Type B pancreatic cell (in vitro differentiated cells): ENCODE results near the gene LAMTOR1. TPM values are rescaled to one million over a fixed set of nuclear protein-coding genes. Genes with fewer than 3 reads are reported as not detected.

Experiments used
- DNase-seq: peaks from one replicate; pipeline ENCODE4 v3.0.0; 2021; ENCODE audit warnings: mixed read lengths; ENCODE audit not compliant: unreplicated experiment; ENCODE audit errors: extremely low spot score
- H3K27ac Mint-ChIP-seq: 2 replicates; pipeline ENCODE4 v1.8.0; 2021; ENCODE audit warnings: mild to moderate bottlenecking, mixed read lengths
- H3K27me3 Mint-ChIP-seq: 2 replicates; pipeline ENCODE4 v1.8.0; 2021; ENCODE audit warnings: mixed read lengths
- H3K36me3 Mint-ChIP-seq: 2 replicates; pipeline ENCODE4 v1.8.0; 2021; ENCODE audit warnings: mixed read lengths
- H3K4me1 Mint-ChIP-seq: one replicate; pipeline ENCODE4 v1.8.0; 2021; ENCODE audit warnings: mixed read lengths; ENCODE audit not compliant: unreplicated experiment
- H3K4me3 Mint-ChIP-seq: 2 replicates; pipeline ENCODE4 v1.8.0; 2021; ENCODE audit warnings: mild to moderate bottlenecking, mixed read lengths
- H3K9me3 Mint-ChIP-seq: 2 replicates; pipeline ENCODE4 v1.8.0; 2021; ENCODE audit warnings: mixed read lengths
- total RNA-seq: library from RNA; stranded (reverse); gene quantifications from 2 replicates; pipeline ENCODE4 v1.2.1, GENCODE V29; 2021; ENCODE audit warnings: low replicate concordance
- TF ChIP-seq, protein P1 (sequence below): fragments of 200-600 bp; sonication (generic); conservative IDR thresholded peaks from 2 replicates; pipeline ENCODE4 v1.5.0; 2021; ENCODE audit warnings: antibody characterized with exemption, mild to moderate bottlenecking

LAMTOR1 gene
- total RNA-seq, 1 donor from 2014 or later = 73.0 TPM

DNA sequence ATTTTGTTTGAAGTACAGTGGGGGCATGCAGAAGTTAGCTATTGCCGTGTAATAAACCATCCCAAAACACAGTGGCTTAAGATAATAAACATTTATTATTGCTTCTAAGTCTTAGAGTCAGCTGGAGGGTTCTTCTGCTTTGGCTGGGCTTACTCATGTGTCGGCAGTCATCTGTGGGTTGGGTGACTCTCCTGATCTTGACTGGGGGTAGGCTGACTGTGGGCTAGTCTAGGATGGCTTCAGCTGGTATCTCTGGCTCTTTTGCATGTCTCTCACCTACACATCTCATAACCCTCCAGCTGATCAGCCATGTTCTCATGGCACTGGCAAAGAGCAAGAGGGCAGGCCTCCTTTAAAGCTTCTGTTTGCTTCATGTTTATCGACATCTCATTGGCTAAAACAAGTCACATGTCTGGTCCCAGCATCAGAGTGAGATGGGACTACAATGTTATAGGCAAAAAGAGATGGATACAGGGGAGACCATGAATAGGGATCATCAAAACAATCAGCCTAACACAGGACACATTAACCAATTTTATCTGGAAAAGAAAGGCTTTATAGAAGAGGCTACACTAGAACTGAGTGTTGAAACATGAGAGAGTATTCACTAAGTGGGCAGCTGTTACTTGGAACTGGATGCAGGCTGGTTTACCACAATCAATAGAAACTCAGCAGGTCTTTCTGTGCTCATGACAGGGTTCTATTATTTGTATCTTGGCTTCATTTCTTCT lies 17.3 kb downstream of the LAMTOR1 start:
- no peak overlapping the region for H3K27ac Mint-ChIP-seq
- peaks cover 26% of the 10 kb centered on the region for H3K4me1 Mint-ChIP-seq
- peaks cover 7% of the 10 kb centered on the region for H3K36me3 Mint-ChIP-seq
- H3K9me3 Mint-ChIP-seq = peaks cover 2% of the 10 kb centered on the region
- H3K4me3 Mint-ChIP-seq = no peak overlapping the region
- no peaks in the 10 kb centered on the region for H3K27me3 Mint-ChIP-seq
- TF ChIP-seq, protein P1, sequence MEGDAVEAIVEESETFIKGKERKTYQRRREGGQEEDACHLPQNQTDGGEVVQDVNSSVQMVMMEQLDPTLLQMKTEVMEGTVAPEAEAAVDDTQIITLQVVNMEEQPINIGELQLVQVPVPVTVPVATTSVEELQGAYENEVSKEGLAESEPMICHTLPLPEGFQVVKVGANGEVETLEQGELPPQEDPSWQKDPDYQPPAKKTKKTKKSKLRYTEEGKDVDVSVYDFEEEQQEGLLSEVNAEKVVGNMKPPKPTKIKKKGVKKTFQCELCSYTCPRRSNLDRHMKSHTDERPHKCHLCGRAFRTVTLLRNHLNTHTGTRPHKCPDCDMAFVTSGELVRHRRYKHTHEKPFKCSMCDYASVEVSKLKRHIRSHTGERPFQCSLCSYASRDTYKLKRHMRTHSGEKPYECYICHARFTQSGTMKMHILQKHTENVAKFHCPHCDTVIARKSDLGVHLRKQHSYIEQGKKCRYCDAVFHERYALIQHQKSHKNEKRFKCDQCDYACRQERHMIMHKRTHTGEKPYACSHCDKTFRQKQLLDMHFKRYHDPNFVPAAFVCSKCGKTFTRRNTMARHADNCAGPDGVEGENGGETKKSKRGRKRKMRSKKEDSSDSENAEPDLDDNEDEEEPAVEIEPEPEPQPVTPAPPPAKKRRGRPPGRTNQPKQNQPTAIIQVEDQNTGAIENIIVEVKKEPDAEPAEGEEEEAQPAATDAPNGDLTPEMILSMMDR = no peak
- no peak for DNase-seq

DNA sequence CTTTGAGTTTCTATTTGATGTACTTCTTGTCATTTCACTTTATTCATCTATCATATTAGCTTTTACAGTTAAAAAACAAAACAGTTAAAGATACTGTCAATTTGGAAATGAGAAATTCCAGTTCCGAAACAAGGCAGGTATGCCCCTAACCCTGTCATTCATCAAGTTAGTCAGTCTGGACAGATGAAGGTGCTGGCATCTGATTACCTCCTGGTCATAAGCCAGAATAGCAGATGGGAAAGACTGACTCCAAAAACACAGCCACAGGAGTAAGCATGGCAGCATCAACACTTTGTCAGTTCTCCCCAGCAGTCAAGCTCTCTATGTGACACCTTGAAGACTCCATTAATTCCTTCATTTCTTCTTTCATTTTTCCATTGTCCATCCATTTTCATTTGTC lies 18.1 kb downstream of the LAMTOR1 start:
- Mint-ChIP-seq H3K4me1 (peaks cover 30% of the 10 kb centered on the region), H3K9me3 (peaks cover 4% of the 10 kb centered on the region), H3K27me3 (no peaks in the 10 kb centered on the region), H3K27ac (no peak overlapping the region), H3K36me3 (peaks cover 7% of the 10 kb centered on the region), H3K4me3 (no peak overlapping the region)
- TF ChIP-seq, protein P1 = no peak
- DNase-seq = no peak

DNA sequence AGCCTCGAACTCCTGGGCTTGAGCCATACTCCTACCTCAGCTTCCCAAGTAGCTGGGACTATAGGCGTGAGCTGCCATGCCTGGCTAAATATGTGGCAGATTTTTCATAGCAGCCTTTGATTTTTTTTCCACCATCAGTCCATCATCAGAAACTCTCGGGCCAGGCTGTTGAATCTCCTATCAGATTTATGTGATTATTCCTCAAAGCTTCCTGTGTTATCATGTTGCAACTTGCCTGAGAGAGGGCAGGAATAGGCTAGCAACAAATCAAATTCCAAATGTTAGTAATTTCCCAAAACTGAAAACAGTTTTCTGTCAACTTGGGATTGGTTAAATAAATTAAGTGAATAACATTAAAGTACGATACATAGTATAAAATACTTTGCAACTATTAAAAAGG lies 19.0 kb downstream of the LAMTOR1 start:
- H3K27me3 Mint-ChIP-seq = no peaks in the 10 kb centered on the region
- TF ChIP-seq, protein P1 = no peak
- peaks cover 30% of the 10 kb centered on the region for H3K4me1 Mint-ChIP-seq
- H3K9me3 Mint-ChIP-seq = peaks cover 4% of the 10 kb centered on the region
- H3K36me3 Mint-ChIP-seq = peaks cover 7% of the 10 kb centered on the region
- H3K27ac Mint-ChIP-seq = peak overlapping the region; percentile 5
- DNase-seq = no peak
- H3K4me3 Mint-ChIP-seq = no peak overlapping the region

DNA sequence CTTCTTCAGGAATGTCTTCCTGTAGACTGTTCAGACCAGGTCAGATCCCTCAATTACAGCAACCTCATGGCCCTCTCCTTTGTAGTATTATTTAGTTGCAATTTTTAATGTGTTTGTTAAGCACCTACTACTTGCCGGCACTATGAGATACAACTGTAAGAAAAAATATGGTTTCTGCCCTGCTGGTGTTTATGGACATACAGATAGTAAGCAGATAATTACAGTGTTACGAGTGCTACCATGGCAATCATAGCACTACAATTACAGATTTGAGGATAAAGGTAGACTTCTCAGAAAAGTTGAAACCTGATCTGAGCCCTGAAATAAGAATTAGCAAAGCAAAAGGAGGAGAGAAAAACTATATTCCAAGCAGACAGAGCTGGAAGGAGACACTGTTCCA lies 19.7 kb downstream of the LAMTOR1 start:
- TF ChIP-seq, protein P1 = no peak
- Mint-ChIP-seq H3K4me1 (peaks cover 36% of the 10 kb centered on the region), H3K27me3 (no peaks in the 10 kb centered on the region), H3K4me3 (no peak overlapping the region), H3K27ac (peak overlapping the region; percentile 5), H3K9me3 (peaks cover 4% of the 10 kb centered on the region), H3K36me3 (peaks cover 10% of the 10 kb centered on the region)
- no peak for DNase-seq

DNA sequence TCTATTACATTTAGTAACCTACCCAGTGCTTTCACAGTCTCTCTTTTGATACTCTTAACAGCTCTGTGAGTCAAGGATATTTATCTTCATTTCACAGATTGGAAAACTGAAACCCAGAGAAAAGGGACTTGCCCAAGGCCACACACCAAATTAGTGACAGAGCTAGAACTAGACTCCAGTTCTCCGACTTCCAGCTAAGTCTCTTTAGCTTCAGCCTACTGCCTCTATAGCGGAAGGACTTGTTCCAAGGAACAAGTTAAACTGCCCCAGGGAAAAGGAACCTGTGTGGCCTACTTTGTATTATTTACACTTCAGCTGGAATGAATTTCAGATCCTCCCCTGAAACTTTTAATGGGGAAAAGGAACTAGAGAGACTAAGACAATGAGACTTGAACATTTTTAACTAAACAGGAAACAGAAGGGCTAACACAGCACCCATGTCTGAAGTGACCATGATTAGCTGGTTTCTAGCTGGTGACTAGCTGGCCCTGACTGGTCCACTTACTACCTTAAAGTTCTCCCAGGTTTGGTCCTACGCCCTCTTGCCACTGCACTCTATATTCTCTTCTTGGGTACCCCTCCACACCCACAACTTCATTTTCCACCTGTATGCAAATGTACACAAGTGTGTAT lies 21.2 kb downstream of the LAMTOR1 start:
- Mint-ChIP-seq H3K4me3 (peak overlapping the region; percentile 96), H3K9me3 (peaks cover 4% of the 10 kb centered on the region), H3K36me3 (peaks cover 10% of the 10 kb centered on the region), H3K27ac (peak overlapping the region; percentile 99), H3K27me3 (no peaks in the 10 kb centered on the region), H3K4me1 (peaks cover 45% of the 10 kb centered on the region)
- no peak for DNase-seq
- TF ChIP-seq, protein P1 = no peak
